Upper lobe of right lung (tissue), 1 donor: ENCODE results near the gene B3GALT6. TPM values are rescaled to one million over a fixed set of nuclear protein-coding genes. Genes with fewer than 3 reads are reported as not detected.

ENCODE experiments used
- ATAC-seq: fragments of 200-7000 bp; cut with Tn5 transposase; one replicate; pipeline ENCODE4 v1.9.1; 2020; ENCODE audit warnings: mild to moderate bottlenecking, moderate library complexity
- DNase-seq: peaks from one replicate; pipeline ENCODE4 v3.0.0-alpha.2; 2020
- H3K27ac ChIP-seq: fragments of 200-600 bp; one replicate; pipeline ENCODE4 v1.8.0; 2022
- H3K27me3 ChIP-seq: fragments of 200-600 bp; one replicate; pipeline ENCODE4 v1.8.0; 2022; ENCODE audit warnings: mild to moderate bottlenecking
- H3K36me3 ChIP-seq: fragments of 200-600 bp; one replicate; pipeline ENCODE4 v1.8.0; 2022
- H3K4me1 ChIP-seq: fragments of 200-600 bp; one replicate; pipeline ENCODE4 v1.8.0; 2022
- H3K4me3 ChIP-seq: fragments of 200-600 bp; one replicate; pipeline ENCODE4 v1.8.0; 2022; ENCODE audit warnings: mild to moderate bottlenecking
- H3K9me3 ChIP-seq: fragments of 200-600 bp; one replicate; pipeline ENCODE4 v1.8.0; 2022
- intact Hi-C: fragments of 100-400 bp; cut with DNase I; formaldehyde crosslinking; loops from one replicate; pipeline ENCODE4 v1.11.0; 2022
- total RNA-seq: library from RNA; stranded (reverse); fragmentation: NEBNext Ultra II Directional; extraction: Animal tissue kit (Norgen Biotek cat#: 25700); gene quantifications from one replicate; pipeline ENCODE4 v1.2.1, GENCODE V29; 2021
- TF ChIP-seq, protein P1 (sequence below): fragments of 200-600 bp; IDR thresholded peaks from one replicate; pipeline ENCODE4 v1.8.0; 2022; ENCODE audit warnings: antibody characterized with exemption
- donor health status: DM: no; HTN: yes; CAD: no; lungs with severe emphysema.

B3GALT6 gene
- total RNA-seq, 1 donor from 2014 or later = 16.7 TPM

- intact Hi-C loops = no loop called here
- Histone ChIP-seq H3K27me3 (no peaks in the 10 kb centered on the region), H3K9me3 (no peaks in the 10 kb centered on the region), H3K4me3 (no peak overlapping the region), H3K27ac (no peak overlapping the region), H3K36me3 (peaks cover 88% of the 10 kb centered on the region), H3K4me1 (no peaks in the 10 kb centered on the region)
- TF ChIP-seq, protein P1, sequence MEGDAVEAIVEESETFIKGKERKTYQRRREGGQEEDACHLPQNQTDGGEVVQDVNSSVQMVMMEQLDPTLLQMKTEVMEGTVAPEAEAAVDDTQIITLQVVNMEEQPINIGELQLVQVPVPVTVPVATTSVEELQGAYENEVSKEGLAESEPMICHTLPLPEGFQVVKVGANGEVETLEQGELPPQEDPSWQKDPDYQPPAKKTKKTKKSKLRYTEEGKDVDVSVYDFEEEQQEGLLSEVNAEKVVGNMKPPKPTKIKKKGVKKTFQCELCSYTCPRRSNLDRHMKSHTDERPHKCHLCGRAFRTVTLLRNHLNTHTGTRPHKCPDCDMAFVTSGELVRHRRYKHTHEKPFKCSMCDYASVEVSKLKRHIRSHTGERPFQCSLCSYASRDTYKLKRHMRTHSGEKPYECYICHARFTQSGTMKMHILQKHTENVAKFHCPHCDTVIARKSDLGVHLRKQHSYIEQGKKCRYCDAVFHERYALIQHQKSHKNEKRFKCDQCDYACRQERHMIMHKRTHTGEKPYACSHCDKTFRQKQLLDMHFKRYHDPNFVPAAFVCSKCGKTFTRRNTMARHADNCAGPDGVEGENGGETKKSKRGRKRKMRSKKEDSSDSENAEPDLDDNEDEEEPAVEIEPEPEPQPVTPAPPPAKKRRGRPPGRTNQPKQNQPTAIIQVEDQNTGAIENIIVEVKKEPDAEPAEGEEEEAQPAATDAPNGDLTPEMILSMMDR = no peak
- ATAC-seq (no peak), DNase-seq (no peak)
These were observed 10.0 kb upstream of the B3GALT6 start for GRCh38 chr1:1221887-1222574.

- no peak for ATAC-seq
These were observed 9.3 kb upstream of the B3GALT6 start for GRCh38 chr1:1222575-1223225.

DNA sequence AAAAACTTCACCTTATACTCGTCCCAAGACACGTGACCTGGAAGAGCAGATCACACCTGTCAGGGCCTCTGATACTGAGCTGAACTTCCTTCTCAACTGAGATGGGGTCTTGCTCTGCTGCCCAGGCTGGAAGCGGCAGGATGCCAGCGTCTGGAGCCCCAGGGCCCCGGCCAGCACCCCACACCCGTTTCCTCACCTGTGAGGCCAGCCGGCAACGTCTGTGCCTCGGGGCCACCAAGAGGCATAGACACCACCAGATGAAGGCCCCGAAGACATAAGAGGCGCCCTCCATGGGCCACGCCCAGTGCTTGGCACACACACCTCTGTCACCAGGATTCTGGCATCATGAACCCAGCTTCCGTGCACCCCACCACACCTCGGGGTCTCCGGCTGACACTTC lies 8.7 kb upstream of the B3GALT6 start:
- ATAC-seq (no peak), DNase-seq (no peak)
- no peak overlapping the region for H3K27ac ChIP-seq
- H3K9me3 ChIP-seq = no peaks in the 10 kb centered on the region
- H3K27me3 ChIP-seq = no peaks in the 10 kb centered on the region
- TF ChIP-seq, protein P1 = no peak
- H3K4me3 ChIP-seq = no peak overlapping the region
- peaks cover 86% of the 10 kb centered on the region for H3K36me3 ChIP-seq
- no peaks in the 10 kb centered on the region for H3K4me1 ChIP-seq
- intact Hi-C loops = no loop called here

More at GRCh38 chr1:1222575-1223225, 9.3 kb upstream of the B3GALT6 start:
- Histone ChIP-seq H3K27ac (no peak overlapping the region), H3K4me3 (no peak overlapping the region), H3K27me3 (no peaks in the 10 kb centered on the region), H3K9me3 (no peaks in the 10 kb centered on the region), H3K36me3 (peaks cover 85% of the 10 kb centered on the region), H3K4me1 (no peaks in the 10 kb centered on the region)
- DNase-seq = no peak
- intact Hi-C loops = no loop called here
- TF ChIP-seq, protein P1 = no peak

DNA sequence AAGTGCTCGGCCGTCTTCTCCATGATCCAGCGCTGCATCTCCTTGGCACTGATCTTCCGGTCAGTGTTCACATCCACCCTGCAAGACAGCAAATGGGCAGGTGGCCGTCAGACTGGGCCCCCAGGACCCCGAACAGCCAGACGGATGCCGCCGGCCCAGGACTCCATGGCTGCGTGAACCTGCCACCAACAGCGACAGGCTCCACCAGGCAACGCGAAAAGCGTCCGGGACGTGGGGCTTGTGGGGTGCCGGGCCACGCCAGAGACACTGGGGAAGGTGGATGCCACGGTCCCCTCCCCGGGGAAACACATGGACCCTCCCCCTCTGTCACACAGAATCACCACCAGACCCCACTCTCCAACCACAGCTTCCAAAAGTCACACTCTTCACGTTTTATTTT lies 8.1 kb upstream of the B3GALT6 start:
- ATAC-seq = no peak
- Histone ChIP-seq H3K27me3 (no peaks in the 10 kb centered on the region), H3K36me3 (peaks cover 86% of the 10 kb centered on the region), H3K4me1 (no peaks in the 10 kb centered on the region), H3K4me3 (no peak overlapping the region), H3K27ac (no peak overlapping the region), H3K9me3 (no peaks in the 10 kb centered on the region)
- DNase-seq = no peak
- intact Hi-C loops = no loop called here
- TF ChIP-seq, protein P1 = no peak

DNA sequence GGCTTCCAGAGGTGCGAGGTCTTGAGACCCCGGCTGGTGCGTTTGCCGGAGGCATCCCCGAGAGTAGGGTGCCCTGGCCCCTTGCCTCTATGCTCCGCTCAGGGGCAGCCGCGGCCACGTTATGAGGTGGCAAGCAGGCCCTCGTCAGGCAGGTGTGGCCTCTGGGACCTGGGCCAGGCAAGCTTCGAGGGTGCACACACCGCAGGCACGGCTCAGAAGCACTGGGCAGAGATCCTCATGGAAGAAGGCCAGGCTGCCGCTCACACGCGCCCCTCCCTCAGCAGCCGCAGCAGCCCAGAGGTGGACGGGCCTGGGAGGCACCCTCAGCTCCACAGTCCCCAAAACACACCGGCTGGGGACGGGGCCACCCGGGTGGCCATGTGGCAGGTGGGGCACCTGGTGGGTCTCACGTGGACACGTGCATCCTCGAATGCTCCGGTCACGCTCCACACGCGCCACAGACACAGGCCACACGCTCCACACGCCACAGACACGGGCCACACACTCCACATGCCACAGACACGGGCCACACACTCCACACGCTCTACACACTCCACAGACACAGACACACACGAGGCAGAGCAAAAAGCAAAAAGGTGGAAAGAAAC lies 6.7 kb upstream of the B3GALT6 start:
- TF ChIP-seq, protein P1 = no peak
- Histone ChIP-seq H3K9me3 (no peaks in the 10 kb centered on the region), H3K27me3 (no peaks in the 10 kb centered on the region), H3K27ac (no peak overlapping the region), H3K4me3 (no peak overlapping the region), H3K4me1 (peaks cover 10% of the 10 kb centered on the region), H3K36me3 (peaks cover 78% of the 10 kb centered on the region)
- intact Hi-C loops = no loop called here
- peak; percentile 79 for DNase-seq
- peak; percentile 44 for ATAC-seq
